Astrocyte (in vitro differentiated cells and primary cell): ENCODE data around the gene PPP1R9A. TPM values are rescaled to one million over a fixed set of nuclear protein-coding genes. Genes with fewer than 3 reads are reported as not detected.

Experiments used
- DNase-seq: peaks from one replicate; pipeline ENCODE4 v3.0.0-alpha.2; 2010; ENCODE audit warnings: low read depth
- FAIRE-seq: peaks from 2 replicates; lab custom pipeline; 2011; peaks lifted over from hg19 to GRCh38; lab: Jason Lieb, UNC
- H2AFZ ChIP-seq: 2 replicates; pipeline ENCODE4 v1.6.0; 2012; ENCODE audit warnings: low read depth, low read length, inconsistent platforms
- H3K27ac ChIP-seq: 2 replicates; pipeline ENCODE4 v1.5.1; 2011; ENCODE audit warnings: low read depth, low read length, inconsistent platforms
- H3K27me3 ChIP-seq: 2 replicates; pipeline ENCODE4 v1.6.0; 2011; ENCODE audit warnings: low read length, inconsistent platforms; ENCODE audit not compliant: insufficient read depth
- H3K36me3 ChIP-seq: 2 replicates; pipeline ENCODE4 v1.5.1; 2011; ENCODE audit warnings: low read length, inconsistent platforms; ENCODE audit not compliant: insufficient read depth
- H3K4me1 ChIP-seq: 2 replicates; pipeline ENCODE4 v1.5.1; 2011; ENCODE audit warnings: low read length, inconsistent platforms; ENCODE audit not compliant: insufficient read depth
- H3K4me2 ChIP-seq: 2 replicates; pipeline ENCODE4 v1.6.0; 2012; ENCODE audit warnings: low read length, inconsistent platforms
- H3K4me3 ChIP-seq: 2 replicates; pipeline ENCODE4 v1.5.1; 2011; ENCODE audit warnings: low read depth, mild to moderate bottlenecking, low read length, inconsistent platforms; ENCODE audit not compliant: insufficient read depth
- H3K79me2 ChIP-seq: 2 replicates; pipeline ENCODE4 v1.6.0; 2012; ENCODE audit warnings: mild to moderate bottlenecking, low read length, inconsistent platforms; ENCODE audit not compliant: insufficient read depth
- H3K9ac ChIP-seq: 2 replicates; pipeline ENCODE4 v1.6.0; 2012; ENCODE audit warnings: mild to moderate bottlenecking, low read length, inconsistent platforms
- H3K9me3 ChIP-seq: 2 replicates; pipeline ENCODE4 v1.5.1; 2012; ENCODE audit warnings: low read depth, mild to moderate bottlenecking, low read length, inconsistent platforms; ENCODE audit not compliant: insufficient read depth
- H4K20me1 ChIP-seq: 2 replicates; pipeline ENCODE4 v1.6.0; 2012; ENCODE audit warnings: low read length, inconsistent platforms; ENCODE audit not compliant: insufficient read depth
- H3K27ac Mint-ChIP-seq: one replicate; pipeline ENCODE4 v1.8.0; 2021; ENCODE audit warnings: mild to moderate bottlenecking, mixed read lengths; ENCODE audit not compliant: unreplicated experiment
- H3K27me3 Mint-ChIP-seq: one replicate; pipeline ENCODE4 v1.8.0; 2021; ENCODE audit warnings: low read depth, mixed read lengths; ENCODE audit not compliant: unreplicated experiment
- H3K36me3 Mint-ChIP-seq: one replicate; pipeline ENCODE4 v1.8.0; 2021; ENCODE audit warnings: low read depth, mixed read lengths; ENCODE audit not compliant: unreplicated experiment
- H3K4me1 Mint-ChIP-seq: one replicate; pipeline ENCODE4 v1.8.0; 2021; ENCODE audit warnings: low read depth, mixed read lengths; ENCODE audit not compliant: unreplicated experiment
- H3K4me3 Mint-ChIP-seq: one replicate; pipeline ENCODE4 v1.8.0; 2021; ENCODE audit warnings: mild to moderate bottlenecking, moderate library complexity, mixed read lengths; ENCODE audit not compliant: unreplicated experiment
- H3K9me3 Mint-ChIP-seq: one replicate; pipeline ENCODE4 v1.8.0; 2021; ENCODE audit warnings: mild to moderate bottlenecking, mixed read lengths; ENCODE audit not compliant: unreplicated experiment
- EZH2 ChIP-seq: IDR thresholded peaks from 2 replicates; pipeline ENCODE4 v1.6.1; 2012; ENCODE audit warnings: mild to moderate bottlenecking, low read length, inconsistent platforms; ENCODE audit not compliant: insufficient read depth
- total RNA-seq: library from RNA; stranded (reverse); gene quantifications from 2 replicates; pipeline ENCODE4 v1.2.1, GENCODE V29; 2021
- TF ChIP-seq, protein P1 (sequence below): IDR thresholded peaks from 2 replicates; pipeline ENCODE4 v1.5.1; 2011; ENCODE audit warnings: low read depth, mild to moderate bottlenecking, inconsistent platforms, low read length, moderate library complexity; ENCODE audit not compliant: insufficient read depth

PPP1R9A gene
- total RNA-seq, 1 donor from 2014 or later, result 7.5 TPM

DNA sequence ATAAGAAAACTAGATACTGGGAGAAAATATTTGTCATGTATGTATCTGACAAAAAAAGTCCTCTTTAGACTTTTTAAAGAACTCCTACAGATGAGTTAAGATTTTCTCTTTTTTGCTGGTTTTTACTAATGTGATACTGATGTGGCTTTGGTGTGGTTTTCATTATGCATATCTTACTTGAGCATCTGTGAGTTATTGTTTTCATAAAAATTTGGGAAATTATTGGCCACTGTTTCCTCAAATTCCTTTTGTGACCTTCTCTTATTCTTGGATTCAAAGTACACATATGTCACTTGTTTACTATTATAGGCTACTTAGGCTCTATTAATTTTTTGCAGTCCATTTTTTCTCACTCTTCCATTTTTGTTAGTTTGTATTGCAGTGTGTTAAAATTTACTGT, 89.0 kb downstream of the PPP1R9A start:
- DNase-seq (no peak), FAIRE-seq (no peak)
- Histone ChIP-seq H3K27ac (no peak overlapping the region), H3K79me2 (no peaks in the 10 kb centered on the region), H3K4me1 (no peaks in the 10 kb centered on the region), H3K27me3 (no peaks in the 10 kb centered on the region), H3K36me3 (no peaks in the 10 kb centered on the region), H4K20me1 (no peaks in the 10 kb centered on the region), H3K9ac (no peak overlapping the region), H3K4me2 (no peak overlapping the region), H3K4me3 (no peak overlapping the region), H2AFZ (no peak overlapping the region), H3K9me3 (no peaks in the 10 kb centered on the region)
- Mint-ChIP-seq H3K4me3 (no peak overlapping the region), H3K27ac (no peak overlapping the region), H3K4me1 (no peaks in the 10 kb centered on the region), H3K9me3 (no peaks in the 10 kb centered on the region), H3K27me3 (no peaks in the 10 kb centered on the region), H3K36me3 (no peaks in the 10 kb centered on the region)
- TF ChIP-seq EZH2, result no peak
- TF ChIP-seq, protein P1, sequence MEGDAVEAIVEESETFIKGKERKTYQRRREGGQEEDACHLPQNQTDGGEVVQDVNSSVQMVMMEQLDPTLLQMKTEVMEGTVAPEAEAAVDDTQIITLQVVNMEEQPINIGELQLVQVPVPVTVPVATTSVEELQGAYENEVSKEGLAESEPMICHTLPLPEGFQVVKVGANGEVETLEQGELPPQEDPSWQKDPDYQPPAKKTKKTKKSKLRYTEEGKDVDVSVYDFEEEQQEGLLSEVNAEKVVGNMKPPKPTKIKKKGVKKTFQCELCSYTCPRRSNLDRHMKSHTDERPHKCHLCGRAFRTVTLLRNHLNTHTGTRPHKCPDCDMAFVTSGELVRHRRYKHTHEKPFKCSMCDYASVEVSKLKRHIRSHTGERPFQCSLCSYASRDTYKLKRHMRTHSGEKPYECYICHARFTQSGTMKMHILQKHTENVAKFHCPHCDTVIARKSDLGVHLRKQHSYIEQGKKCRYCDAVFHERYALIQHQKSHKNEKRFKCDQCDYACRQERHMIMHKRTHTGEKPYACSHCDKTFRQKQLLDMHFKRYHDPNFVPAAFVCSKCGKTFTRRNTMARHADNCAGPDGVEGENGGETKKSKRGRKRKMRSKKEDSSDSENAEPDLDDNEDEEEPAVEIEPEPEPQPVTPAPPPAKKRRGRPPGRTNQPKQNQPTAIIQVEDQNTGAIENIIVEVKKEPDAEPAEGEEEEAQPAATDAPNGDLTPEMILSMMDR, result no peak

DNA sequence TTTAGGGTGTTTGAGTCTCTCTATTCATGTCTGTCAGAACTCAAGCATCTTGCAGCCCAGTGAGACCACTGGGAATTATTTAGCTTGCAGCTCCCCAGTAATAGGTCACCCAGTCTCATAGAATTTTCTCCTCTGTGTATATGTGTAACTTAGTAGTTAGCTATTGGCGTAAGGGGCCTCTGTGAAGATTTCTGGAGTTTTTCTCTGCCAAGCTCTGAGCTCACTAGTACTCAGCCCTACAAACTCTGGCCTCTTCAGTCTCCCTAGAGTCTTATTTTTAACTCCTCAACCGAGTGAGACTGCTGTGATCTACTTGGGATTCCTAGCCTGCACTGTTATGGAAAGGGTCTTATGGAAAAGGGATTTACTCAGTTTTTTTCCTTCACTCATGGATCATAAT, 90.2 kb downstream of the PPP1R9A start:
- no peaks in the 10 kb centered on the region for H3K9me3 ChIP-seq
- H3K4me1 ChIP-seq, result no peaks in the 10 kb centered on the region
- no peak overlapping the region for H3K27ac ChIP-seq
- Mint-ChIP-seq H3K4me1 (no peaks in the 10 kb centered on the region), H3K27me3 (no peaks in the 10 kb centered on the region), H3K27ac (peak overlapping the region; percentile 59), H3K36me3 (no peaks in the 10 kb centered on the region), H3K4me3 (no peak overlapping the region), H3K9me3 (no peaks in the 10 kb centered on the region)
- DNase-seq, result no peak
- no peak for FAIRE-seq
- H4K20me1 ChIP-seq, result no peaks in the 10 kb centered on the region
- H3K9ac ChIP-seq, result no peak overlapping the region
- H3K36me3 ChIP-seq, result no peaks in the 10 kb centered on the region
- TF ChIP-seq, protein P1, result no peak
- TF ChIP-seq EZH2, result no peak
- H3K4me2 ChIP-seq, result no peak overlapping the region
- no peak overlapping the region for H2AFZ ChIP-seq
- H3K79me2 ChIP-seq, result no peaks in the 10 kb centered on the region
- no peak overlapping the region for H3K4me3 ChIP-seq
- H3K27me3 ChIP-seq, result no peaks in the 10 kb centered on the region

DNA sequence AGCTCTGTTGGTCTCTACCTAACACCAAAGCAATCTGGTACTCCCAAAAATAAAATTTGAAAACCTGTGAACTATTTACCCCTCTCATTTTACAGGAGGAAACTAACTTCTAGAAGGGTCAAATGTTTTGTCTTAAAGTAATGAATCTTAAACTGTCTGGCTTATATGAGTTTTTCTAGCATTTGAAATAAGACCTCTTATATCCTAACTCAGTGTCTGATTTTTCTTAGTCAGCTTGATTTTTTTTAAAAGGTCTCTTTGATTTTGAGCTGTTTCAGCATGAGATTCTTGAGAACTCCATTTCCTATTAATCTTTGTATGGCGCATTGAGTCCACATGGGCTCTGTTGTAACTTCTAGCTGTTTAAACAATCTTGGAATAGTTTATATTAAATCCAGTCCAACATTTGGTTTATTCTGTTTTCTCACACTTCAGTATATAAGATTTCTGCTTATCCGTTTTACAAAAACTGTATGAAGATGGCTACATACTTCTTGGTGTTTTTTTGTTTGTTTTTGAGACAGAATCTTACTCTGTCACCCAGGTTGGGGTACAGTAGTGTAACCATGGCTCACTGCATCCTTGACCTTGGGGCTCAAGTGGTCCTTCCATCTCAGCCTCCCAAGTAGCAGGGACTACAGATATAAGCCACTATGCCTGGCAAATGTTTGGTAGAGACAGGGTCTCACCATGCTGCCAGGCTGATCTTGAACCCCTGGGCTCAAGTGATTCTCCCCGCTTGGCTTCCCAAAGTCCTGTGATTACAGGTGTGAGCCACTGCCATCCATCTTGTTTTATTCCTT, 91.1 kb downstream of the PPP1R9A start:
- no peak overlapping the region for H3K27ac ChIP-seq
- H3K9ac ChIP-seq, result no peak overlapping the region
- no peaks in the 10 kb centered on the region for H3K4me1 ChIP-seq
- Mint-ChIP-seq H3K4me3 (no peak overlapping the region), H3K9me3 (no peaks in the 10 kb centered on the region), H3K27ac (no peak overlapping the region), H3K4me1 (no peaks in the 10 kb centered on the region), H3K27me3 (no peaks in the 10 kb centered on the region), H3K36me3 (no peaks in the 10 kb centered on the region)
- H3K36me3 ChIP-seq, result no peaks in the 10 kb centered on the region
- no peak overlapping the region for H2AFZ ChIP-seq
- DNase-seq, result peak; percentile 6
- H4K20me1 ChIP-seq, result no peaks in the 10 kb centered on the region
- H3K9me3 ChIP-seq, result no peaks in the 10 kb centered on the region
- no peaks in the 10 kb centered on the region for H3K79me2 ChIP-seq
- TF ChIP-seq, protein P1, result no peak
- TF ChIP-seq EZH2, result no peak
- no peak overlapping the region for H3K4me2 ChIP-seq
- H3K4me3 ChIP-seq, result no peak overlapping the region
- no peak for FAIRE-seq
- H3K27me3 ChIP-seq, result no peaks in the 10 kb centered on the region
